NB4 (cell line): ENCODE results near the gene CARNS1.

Experiments
- CTCF ChIP-seq: IDR thresholded peaks from one replicate; pipeline ENCODE4 v1.5.1; 2012; ENCODE audit warnings: low read depth, low read length
- MYC ChIP-seq: IDR thresholded peaks from 2 replicates; pipeline ENCODE4 v1.6.1; 2011; ENCODE audit warnings: low read depth, low read length
- POLR2A ChIP-seq: IDR thresholded peaks from 2 replicates; pipeline ENCODE4 v1.6.1; 2011; ENCODE audit warnings: mild to moderate bottlenecking; ENCODE audit not compliant: insufficient read length; ENCODE audit errors: extremely low read depth
- TF ChIP-seq, protein P1 (sequence below): IDR thresholded peaks from 2 replicates; pipeline ENCODE4 v1.6.1; 2011; ENCODE audit warnings: low read depth, low read length

GRCh38 chr11:67409781-67410368, 5.6 kb upstream of the CARNS1 start:
- TF ChIP-seq CTCF (no peak), POLR2A (no peak), MYC (peak; percentile 54)
- TF ChIP-seq, protein P1, sequence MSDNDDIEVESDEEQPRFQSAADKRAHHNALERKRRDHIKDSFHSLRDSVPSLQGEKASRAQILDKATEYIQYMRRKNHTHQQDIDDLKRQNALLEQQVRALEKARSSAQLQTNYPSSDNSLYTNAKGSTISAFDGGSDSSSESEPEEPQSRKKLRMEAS = no peak; the same call in 1 of the 2 replicates
